Neural progenitor cell (in vitro differentiated cells): ENCODE measurements around the gene CLIC6. TPM values are rescaled to one million over a fixed set of nuclear protein-coding genes. Genes with fewer than 3 reads are reported as not detected.
A peak's percentile ranks its signal among the peaks of the same experiment; 100 is the strongest.

ENCODE experiments used
- DNase-seq: peaks from one replicate; pipeline ENCODE4 v3.0.0-alpha.2; 2016; ENCODE audit warnings: low spot score
- H2AFZ ChIP-seq: fragments of 200-600 bp; sonication (generic); replicated peaks from 2 replicates; pipeline ENCODE4 v1.6.1; 2016; ENCODE audit warnings: antibody characterized with exemption
- H3F3A ChIP-seq: fragments of 200-600 bp; sonication (generic); 2 replicates; pipeline ENCODE4 v1.6.1; 2016; ENCODE audit warnings: antibody characterized with exemption, low read depth
- H3K27ac ChIP-seq: fragments of 200-600 bp; sonication (generic); 2 replicates; pipeline ENCODE4 v1.5.1; 2016; ENCODE audit warnings: mild to moderate bottlenecking
- H3K27me3 ChIP-seq: fragments of 200-600 bp; sonication (generic); 2 replicates; pipeline ENCODE4 v1.6.1; 2016; ENCODE audit warnings: mild to moderate bottlenecking, moderate library complexity
- H3K36me3 ChIP-seq: fragments of 200-600 bp; sonication (generic); 2 replicates; pipeline ENCODE4 v1.5.1; 2016
- H3K4me1 ChIP-seq: fragments of 200-600 bp; sonication (generic); 2 replicates; pipeline ENCODE4 v1.6.1; 2016; ENCODE audit warnings: mixed run types
- H3K4me2 ChIP-seq: fragments of 200-600 bp; sonication (generic); 2 replicates; pipeline ENCODE4 v1.6.1; 2016
- H3K4me3 ChIP-seq: fragments of 200-600 bp; sonication (generic); 2 replicates; pipeline ENCODE4 v1.5.1; 2016
- H3K79me2 ChIP-seq: fragments of 200-600 bp; sonication (generic); 2 replicates; pipeline ENCODE4 v1.6.1; 2016; ENCODE audit warnings: low read depth
- H3K9ac ChIP-seq: fragments of 200-600 bp; sonication (generic); 2 replicates; pipeline ENCODE4 v1.6.1; 2016
- H3K9me3 ChIP-seq: fragments of 200-600 bp; sonication (generic); 2 replicates; pipeline ENCODE4 v1.5.1; 2016; ENCODE audit warnings: low read depth
- H4K20me1 ChIP-seq: fragments of 200-600 bp; sonication (generic); 2 replicates; pipeline ENCODE4 v1.6.1; 2016; ENCODE audit warnings: low read depth
- H3K27ac Mint-ChIP-seq: 3 replicates; pipeline ENCODE4 v1.8.0; 2021; ENCODE audit warnings: mixed read lengths
- H3K27me3 Mint-ChIP-seq: 2 replicates; pipeline ENCODE4 v1.8.0; 2022; ENCODE audit warnings: low read depth, mild to moderate bottlenecking, inconsistent platforms, moderate library complexity, mixed read lengths; ENCODE audit not compliant: insufficient read depth
- H3K36me3 Mint-ChIP-seq: 3 replicates; pipeline ENCODE4 v1.8.0; 2021; ENCODE audit warnings: mixed read lengths
- H3K4me1 Mint-ChIP-seq: 3 replicates; pipeline ENCODE4 v1.8.0; 2021; ENCODE audit warnings: mixed read lengths
- H3K4me3 Mint-ChIP-seq: 3 replicates; pipeline ENCODE4 v1.8.0; 2021; ENCODE audit warnings: mild to moderate bottlenecking, moderate library complexity, mixed read lengths
- H3K9me3 Mint-ChIP-seq: 3 replicates; pipeline ENCODE4 v1.8.0; 2020; ENCODE audit warnings: mixed read lengths
- EZH2 ChIP-seq: fragments of 200-600 bp; sonication (generic); IDR thresholded peaks from 2 replicates; pipeline ENCODE4 v1.6.1; 2017; ENCODE audit warnings: antibody characterized with exemption, mild to moderate bottlenecking, moderate library complexity
- EZH2phosphoT487 ChIP-seq: fragments of 200-600 bp; sonication (generic); IDR thresholded peaks from 2 replicates; pipeline ENCODE4 v1.6.1; 2017; ENCODE audit warnings: antibody characterized with exemption
- total RNA-seq: library from RNA; depleted of rRNA; stranded (reverse); fragments of >200 nt; gene quantifications from 2 replicates; pipeline ENCODE4 v1.2.3, GENCODE V29; 2015; ENCODE audit warnings: low replicate concordance
- TF ChIP-seq, protein P1 (sequence below): fragments of 200-600 bp; sonication (generic); IDR thresholded peaks from 2 replicates; pipeline ENCODE4 v1.5.1; 2017; ENCODE audit warnings: antibody characterized with exemption, mild to moderate bottlenecking

The CLIC6 gene
- total RNA-seq, 1 donor from 2014 or later, result 0.15 TPM

DNA sequence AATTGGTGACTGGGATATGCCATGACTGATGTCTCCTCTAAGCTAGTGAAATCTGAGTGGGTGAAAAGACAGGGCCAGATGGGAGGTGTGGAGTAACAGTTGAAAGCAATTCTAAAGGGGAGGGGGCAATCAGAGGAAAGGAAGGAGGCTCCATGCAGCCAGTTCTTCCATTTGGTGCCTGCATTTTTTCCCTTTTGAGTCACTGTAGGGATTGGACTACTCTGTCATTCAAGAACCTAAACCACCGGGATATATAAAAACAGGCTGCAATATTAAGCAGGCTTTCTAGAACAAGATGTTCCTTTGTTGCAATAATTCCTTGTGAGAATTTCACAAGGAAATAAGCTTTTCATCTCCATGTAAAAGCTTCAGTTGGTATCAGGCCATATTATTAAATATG is 18.3 kb downstream of the CLIC6 start:
- H3K79me2 ChIP-seq, result no peaks in the 10 kb centered on the region
- H3K27ac ChIP-seq, result no peak overlapping the region
- H3K4me2 ChIP-seq, result no peak overlapping the region
- no peak overlapping the region for H2AFZ ChIP-seq
- peaks cover 16% of the 10 kb centered on the region for H3K4me1 Mint-ChIP-seq
- no peaks in the 10 kb centered on the region for H3F3A ChIP-seq
- no peaks in the 10 kb centered on the region for H3K36me3 ChIP-seq
- no peak for TF ChIP-seq EZH2phosphoT487
- TF ChIP-seq, protein P1, sequence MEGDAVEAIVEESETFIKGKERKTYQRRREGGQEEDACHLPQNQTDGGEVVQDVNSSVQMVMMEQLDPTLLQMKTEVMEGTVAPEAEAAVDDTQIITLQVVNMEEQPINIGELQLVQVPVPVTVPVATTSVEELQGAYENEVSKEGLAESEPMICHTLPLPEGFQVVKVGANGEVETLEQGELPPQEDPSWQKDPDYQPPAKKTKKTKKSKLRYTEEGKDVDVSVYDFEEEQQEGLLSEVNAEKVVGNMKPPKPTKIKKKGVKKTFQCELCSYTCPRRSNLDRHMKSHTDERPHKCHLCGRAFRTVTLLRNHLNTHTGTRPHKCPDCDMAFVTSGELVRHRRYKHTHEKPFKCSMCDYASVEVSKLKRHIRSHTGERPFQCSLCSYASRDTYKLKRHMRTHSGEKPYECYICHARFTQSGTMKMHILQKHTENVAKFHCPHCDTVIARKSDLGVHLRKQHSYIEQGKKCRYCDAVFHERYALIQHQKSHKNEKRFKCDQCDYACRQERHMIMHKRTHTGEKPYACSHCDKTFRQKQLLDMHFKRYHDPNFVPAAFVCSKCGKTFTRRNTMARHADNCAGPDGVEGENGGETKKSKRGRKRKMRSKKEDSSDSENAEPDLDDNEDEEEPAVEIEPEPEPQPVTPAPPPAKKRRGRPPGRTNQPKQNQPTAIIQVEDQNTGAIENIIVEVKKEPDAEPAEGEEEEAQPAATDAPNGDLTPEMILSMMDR, result no peak
- no peak for TF ChIP-seq EZH2
- H3K27ac Mint-ChIP-seq, result peak overlapping the region; percentile 15
- no peaks in the 10 kb centered on the region for H3K36me3 Mint-ChIP-seq
- H3K27me3 Mint-ChIP-seq, result peaks cover 5% of the 10 kb centered on the region
- H4K20me1 ChIP-seq, result no peaks in the 10 kb centered on the region
- no peak overlapping the region for H3K4me3 ChIP-seq
- no peak overlapping the region for H3K4me3 Mint-ChIP-seq
- no peaks in the 10 kb centered on the region for H3K9me3 ChIP-seq
- peaks cover 6% of the 10 kb centered on the region for H3K4me1 ChIP-seq
- no peak overlapping the region for H3K9ac ChIP-seq
- no peaks in the 10 kb centered on the region for H3K27me3 ChIP-seq
- DNase-seq, result no peak
- H3K9me3 Mint-ChIP-seq, result peaks cover 1% of the 10 kb centered on the region

DNA sequence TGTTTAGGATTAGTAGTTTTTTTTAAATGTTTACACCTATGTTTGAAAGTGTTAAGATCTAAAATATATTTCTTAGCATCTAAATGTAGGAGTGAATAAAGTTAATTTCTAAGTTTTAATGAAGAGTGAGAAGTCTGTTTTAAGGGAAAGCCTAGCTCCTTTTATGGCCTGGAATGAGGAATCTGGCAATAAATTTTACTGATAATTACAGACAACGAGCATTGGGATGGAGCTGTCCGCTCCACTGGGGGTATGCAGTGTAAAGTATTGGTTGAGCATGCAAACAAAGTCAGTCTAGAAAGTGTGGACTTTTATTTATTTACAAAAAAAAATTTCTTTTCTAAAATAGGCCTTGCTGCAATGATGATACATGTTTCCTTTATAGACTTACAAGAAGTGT is 19.0 kb downstream of the CLIC6 start:
- Histone ChIP-seq H3K4me3 (no peak overlapping the region), H3K4me2 (no peak overlapping the region), H3K27me3 (no peaks in the 10 kb centered on the region), H2AFZ (no peak overlapping the region), H3K27ac (no peak overlapping the region), H3K4me1 (peaks cover 6% of the 10 kb centered on the region), H3K79me2 (no peaks in the 10 kb centered on the region), H4K20me1 (no peaks in the 10 kb centered on the region), H3K9me3 (no peaks in the 10 kb centered on the region), H3F3A (no peaks in the 10 kb centered on the region), H3K36me3 (no peaks in the 10 kb centered on the region), H3K9ac (no peak overlapping the region)
- no peak for DNase-seq
- Mint-ChIP-seq H3K9me3 (no peaks in the 10 kb centered on the region), H3K4me1 (peaks cover 18% of the 10 kb centered on the region), H3K4me3 (no peak overlapping the region), H3K27me3 (peaks cover 3% of the 10 kb centered on the region), H3K36me3 (no peaks in the 10 kb centered on the region), H3K27ac (no peak overlapping the region)
- TF ChIP-seq EZH2phosphoT487, result no peak
- no peak for TF ChIP-seq EZH2
- TF ChIP-seq, protein P1, result no peak

DNA sequence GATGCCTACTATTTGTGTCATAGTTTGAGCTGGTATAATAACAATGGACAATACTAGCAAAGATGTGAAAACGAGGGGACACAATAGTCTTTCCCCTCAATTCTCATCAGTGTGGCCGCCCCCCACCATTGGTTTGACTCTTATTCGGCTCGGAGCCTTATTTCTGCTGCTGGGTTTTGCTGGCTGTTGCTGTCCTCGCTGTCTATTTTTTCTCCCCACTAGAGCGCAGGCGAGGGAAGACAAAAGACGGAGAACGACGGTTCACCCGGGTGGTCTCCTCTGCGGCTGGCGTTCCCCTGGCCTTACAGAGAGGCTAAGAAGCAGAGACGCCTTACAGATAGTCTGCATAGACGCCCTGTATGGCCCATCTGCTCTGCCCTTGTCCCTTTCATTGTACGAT is 19.4 kb downstream of the CLIC6 start:
- H3K27me3 ChIP-seq, result no peaks in the 10 kb centered on the region
- no peak overlapping the region for H3K27ac ChIP-seq
- no peak overlapping the region for H3K4me2 ChIP-seq
- H3K27me3 Mint-ChIP-seq, result peaks cover 3% of the 10 kb centered on the region
- no peaks in the 10 kb centered on the region for H3K36me3 Mint-ChIP-seq
- no peaks in the 10 kb centered on the region for H4K20me1 ChIP-seq
- no peaks in the 10 kb centered on the region for H3F3A ChIP-seq
- no peak overlapping the region for H2AFZ ChIP-seq
- no peak overlapping the region for H3K4me3 Mint-ChIP-seq
- H3K4me3 ChIP-seq, result no peak overlapping the region
- peaks cover 18% of the 10 kb centered on the region for H3K4me1 Mint-ChIP-seq
- no peaks in the 10 kb centered on the region for H3K9me3 ChIP-seq
- TF ChIP-seq EZH2 (no peak), EZH2phosphoT487 (no peak)
- TF ChIP-seq, protein P1, result no peak
- no peaks in the 10 kb centered on the region for H3K79me2 ChIP-seq
- no peak for DNase-seq
- no peaks in the 10 kb centered on the region for H3K36me3 ChIP-seq
- H3K9me3 Mint-ChIP-seq, result peaks cover 2% of the 10 kb centered on the region
- no peak overlapping the region for H3K27ac Mint-ChIP-seq
- no peak overlapping the region for H3K9ac ChIP-seq
- H3K4me1 ChIP-seq, result peaks cover 6% of the 10 kb centered on the region
